ENCODE results near the gene PTEN.
"Not testable (repeated sequence)": the region's sequence is repeated elsewhere in the genome, so short reads cannot be mapped to it uniquely, and the experiment has no call there.

The PTEN gene

DNA sequence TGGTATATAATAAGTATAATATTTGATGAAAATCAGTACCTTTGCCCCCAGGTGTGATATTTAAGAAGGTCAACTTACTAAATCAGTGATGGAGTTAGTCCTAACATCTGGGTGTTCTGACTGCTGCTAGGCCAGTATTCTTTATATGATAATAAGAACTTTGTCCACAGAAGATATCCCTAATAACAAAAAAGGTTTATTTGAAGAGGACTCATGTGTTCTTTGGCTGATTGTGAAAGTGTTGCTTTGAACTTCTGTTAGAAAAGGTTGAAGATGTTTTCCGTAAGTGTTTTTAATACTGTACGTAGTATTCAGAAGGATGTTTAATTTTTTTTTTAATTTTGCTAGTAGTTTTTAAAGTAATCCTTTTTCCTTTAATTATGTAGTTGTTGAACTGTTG lies 10.2 kb downstream of the PTEN start:
- no peak for DNase-seq

DNA sequence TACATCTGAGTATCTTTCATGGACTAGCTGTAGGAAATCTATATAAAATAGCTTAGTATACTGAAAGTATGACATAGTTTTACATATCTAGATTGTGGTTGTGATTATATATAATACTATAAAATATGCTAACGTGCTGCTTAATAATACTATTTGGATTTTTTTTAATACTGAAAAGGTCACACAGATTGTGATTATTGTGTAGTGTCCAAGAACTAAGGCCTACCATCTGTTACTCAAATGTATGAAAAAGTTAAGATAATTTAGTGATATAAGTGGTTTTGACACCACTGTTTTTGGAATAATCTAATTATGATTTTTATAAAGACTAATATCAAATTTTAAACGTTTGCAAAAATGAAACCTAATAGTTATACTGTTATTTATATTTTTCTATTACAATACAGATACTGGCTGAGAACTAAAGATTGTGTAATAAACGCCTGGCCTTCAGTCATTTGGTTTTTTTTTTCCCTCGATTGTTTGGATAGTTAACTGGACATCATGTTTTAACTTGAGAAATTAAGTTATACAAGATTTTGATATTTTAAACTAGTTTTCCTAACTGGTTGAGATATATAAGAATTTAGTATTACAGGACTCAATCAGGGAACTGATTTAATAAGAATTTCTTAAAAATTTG lies 12.6 kb downstream of the PTEN start:
- DNase-seq: no peak

DNA sequence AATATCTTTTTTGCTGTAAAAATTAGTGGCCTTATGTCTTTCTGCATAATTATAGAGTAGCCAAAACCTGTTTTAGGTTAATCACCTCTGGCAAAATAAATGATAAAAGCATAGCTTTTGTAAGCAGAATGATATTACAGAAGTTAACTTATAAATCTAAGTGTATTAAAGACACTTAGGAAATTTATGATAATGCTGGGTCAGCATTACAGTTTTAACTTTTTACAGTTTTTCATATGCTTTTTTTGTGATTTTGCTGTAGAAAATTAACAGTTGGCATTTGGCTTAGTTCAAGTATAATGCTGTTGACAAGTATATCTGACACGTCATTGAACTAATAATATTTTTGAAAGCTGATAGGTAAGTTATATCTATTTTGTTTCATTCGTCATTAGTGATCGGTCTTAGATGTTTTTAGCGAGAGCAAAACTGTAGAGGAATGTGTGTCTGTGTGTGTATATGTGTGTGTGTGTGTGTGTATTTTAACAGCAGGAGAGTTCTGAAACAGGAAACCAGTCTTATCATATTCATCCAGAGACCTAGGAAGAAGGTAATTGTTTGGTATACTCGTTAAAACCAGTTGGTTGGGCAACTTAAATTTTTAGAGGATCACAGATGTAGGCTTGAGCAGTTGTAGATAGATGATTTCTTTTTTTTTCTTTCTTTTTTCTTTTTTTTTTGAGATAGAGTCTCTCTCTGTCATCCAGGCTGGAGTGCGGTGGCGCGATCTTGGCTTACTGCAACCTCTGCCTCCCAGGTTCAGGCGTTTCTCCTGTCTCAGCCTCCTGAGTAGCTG lies 15.4 kb downstream of the PTEN start:
- no peak for DNase-seq

DNA sequence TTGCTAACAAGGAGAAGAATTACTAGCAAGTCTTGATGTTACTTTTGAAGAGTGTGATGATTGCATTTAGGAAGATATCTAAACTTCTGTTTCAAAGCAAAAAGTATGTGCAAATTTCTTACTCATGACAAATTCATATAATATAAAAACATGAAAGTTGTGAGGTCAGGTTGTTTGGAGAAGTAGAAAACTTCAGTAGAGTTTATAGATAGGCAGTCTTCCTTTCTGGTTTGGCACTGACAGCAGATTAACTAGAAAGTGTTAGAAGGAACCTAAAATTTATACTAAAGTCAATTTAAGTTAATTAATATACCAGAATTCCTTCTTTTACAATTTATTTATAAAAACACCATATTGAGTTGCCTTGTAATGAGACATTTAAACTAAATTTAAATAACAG lies 16.9 kb downstream of the PTEN start:
- no peak for DNase-seq

DNA sequence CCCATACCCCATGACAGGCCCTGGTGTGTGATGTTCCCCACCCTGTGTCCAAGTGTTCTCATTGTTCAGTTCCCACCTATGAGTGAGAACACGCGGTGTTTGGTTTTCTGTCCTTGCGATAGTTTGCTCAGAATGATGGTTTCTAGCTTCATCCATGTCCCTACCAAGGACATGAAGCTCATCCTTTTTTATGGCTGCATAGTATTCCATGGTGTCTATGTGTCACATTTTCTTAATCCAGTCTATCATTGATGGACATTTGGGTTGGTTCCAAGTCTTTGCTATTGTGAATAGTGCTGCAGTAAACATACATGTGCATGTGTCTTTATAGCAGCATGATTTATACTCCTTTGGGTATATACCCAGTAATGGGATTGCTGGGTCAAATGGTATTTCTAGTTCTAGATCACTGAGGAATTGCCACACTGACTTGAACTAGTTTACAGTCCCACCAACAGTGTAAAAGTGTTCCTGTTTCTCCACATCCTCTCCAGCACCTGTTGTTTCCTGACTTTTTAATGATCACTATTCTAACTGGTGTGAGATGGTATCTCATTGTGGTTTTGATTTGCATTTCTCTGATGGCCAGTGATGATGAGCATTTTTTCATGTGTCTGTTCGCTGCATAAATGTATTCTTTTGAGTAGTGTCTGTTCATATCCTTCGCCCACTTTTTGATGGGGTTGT lies 18.1 kb downstream of the PTEN start:
- not testable (repeated sequence) for DNase-seq

DNA sequence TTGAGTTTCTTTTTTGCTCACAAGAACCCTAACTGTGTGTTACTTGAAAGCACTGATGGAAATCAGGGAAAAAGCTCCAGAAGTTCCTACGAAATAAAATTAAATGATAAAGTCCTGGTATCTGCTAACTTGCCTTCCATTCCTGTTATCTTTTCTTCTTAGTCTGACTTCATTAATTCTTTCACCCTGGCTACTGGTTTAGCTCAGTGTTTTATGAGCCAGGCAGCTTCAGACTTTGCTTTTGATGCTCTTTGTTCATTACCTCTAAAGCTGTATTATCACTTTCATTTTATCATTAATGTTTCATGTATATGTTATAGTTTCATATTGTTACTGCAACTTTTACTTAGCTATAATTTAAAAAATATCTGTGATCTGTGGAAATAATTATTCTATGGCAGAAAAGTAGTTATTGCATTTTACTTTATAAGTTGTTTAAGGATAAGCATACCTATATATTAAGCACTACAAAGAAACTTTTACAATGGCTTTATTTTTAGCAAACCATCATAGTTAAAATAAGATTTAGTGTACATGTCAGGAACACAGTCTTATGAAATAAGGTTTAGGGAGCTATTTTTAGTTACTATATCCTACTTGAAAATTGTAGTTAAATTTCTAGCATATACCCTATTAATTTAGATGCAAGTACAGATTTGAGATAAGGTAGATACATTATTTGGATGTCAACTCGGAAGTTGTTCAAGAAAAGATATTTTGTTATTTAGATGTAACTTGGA lies 19.3 kb downstream of the PTEN start:
- DNase-seq: no peak

DNA sequence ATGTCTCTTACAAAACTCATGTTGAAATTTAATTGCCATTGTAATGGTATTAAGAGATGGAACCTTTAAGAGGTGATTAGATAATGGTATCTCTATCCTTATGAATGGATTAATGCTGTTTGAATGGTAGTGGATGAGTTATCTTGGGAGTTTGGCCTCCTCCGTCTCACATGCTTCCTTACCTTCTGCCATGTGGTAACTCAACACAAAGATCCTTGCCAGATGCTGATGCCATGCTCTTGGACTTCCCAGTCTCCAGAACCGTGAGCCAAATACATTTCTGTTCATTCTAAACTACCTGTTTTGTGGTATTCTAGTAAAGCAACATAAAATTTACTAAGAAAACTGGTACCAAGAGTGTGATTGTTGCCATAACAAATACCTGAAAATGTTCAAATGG lies 23.2 kb downstream of the PTEN start:
- no peak for DNase-seq

DNA sequence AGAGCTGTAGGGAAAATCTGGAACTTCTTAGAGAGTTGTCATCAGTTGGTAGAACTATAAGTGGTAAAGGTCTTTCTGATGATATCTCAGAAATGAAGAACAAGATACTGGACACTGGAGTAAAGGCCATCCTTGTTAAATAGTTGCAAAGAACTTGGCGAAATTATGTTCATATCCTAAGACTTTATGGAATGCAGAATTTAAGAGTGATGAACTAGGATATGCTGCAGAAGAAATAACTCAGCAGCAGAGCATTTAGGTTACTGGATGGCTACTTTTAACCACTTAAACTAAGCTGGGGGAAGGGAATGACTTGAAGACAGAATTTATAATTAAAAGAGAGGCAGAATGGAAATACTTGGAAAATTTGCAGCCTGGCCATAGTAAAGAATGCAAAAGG lies 23.7 kb downstream of the PTEN start:
- DNase-seq: no peak

DNA sequence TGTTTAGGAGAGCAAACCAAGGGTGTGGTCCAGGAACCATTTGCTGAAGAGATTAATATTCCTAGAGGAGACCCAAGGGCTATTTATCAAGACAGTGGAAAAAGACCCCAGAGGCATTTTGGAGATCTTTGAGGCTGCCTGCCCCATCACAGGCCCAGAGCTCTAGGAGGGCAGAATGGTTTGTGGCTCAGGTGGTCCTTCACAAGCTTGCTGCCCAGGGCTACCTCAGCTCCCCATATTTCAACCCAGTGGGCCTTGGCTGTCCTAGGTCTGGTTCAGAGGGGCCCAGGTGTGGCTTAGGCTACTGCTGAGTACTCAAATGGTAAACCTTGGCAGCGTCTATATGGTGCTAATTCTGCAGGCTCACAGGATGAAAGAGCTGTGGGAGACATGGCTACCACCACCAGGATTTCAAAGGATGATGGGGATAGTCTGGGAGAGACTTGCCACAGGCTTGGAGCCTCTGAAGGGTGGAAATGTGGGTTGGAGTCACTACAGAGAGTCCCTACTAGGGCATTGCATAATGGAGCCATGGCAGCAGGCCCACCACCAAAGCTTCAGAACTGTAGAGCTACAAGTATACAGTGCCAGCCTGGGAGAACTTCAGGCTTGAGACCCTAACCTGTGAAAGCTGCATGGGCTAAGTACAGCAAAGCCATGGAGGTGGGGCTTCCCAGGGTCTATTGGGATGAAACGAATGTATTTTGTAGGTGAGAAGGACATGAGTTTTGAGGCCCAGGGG lies 24.3 kb downstream of the PTEN start:
- DNase-seq: no peak

DNA sequence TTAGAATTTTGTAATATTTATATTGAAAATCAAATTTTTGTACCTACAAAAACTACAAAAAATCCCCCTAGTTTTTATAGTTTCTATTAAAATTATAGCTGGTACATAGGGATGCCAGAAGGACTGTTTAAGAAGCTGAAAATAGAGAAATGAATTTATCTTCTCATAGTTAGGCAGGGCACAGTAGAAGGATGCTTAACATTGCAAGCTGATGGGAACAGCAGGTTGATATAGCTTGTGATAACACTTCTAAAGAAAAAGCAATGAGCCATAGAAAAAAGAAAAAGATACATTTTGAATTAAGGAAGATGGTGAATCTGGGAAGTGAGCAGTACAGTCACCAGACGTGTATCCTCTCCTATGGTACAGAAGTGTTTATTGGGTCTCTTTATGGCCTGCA lies 32.0 kb downstream of the PTEN start:
- no peak for DNase-seq

DNA sequence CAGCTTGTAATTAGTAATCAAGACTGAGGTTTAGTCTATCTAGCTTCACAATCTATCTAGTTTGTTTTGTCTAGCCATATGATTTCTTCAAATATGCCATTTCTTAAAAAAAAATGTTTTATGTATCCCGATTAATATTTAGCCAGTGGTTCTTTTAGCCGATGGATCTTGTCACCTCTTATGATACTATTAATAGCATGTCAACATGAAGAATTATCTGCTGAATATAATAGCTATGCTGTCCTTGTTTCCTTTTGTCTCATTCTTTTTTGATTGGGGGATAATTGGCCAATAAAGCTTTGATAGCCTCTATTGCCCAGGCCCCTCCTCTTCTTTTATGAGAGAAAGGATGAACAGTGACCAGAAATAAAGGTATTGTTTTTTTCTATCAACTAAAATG lies 32.8 kb downstream of the PTEN start:
- DNase-seq: no peak

DNA sequence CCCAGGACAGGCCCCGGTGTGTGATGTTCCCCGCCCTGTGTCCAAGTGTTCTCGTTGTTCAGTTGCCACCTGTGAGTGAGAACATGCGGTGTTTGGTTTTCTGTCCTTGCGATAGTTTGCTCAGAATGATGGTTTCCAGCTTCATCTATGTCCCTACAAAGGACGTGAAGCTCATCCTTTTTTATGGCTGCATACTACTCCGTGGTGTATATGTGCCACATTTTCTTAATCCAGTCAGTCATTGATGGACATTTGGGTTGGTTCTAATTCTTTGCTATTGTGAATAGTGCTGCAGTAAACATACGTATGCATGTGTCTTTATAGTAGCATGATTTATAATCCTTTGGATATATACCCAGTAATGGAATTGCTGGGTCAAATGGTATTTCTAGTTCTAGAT lies 34.5 kb downstream of the PTEN start:
- DNase-seq: not testable (repeated sequence)

DNA sequence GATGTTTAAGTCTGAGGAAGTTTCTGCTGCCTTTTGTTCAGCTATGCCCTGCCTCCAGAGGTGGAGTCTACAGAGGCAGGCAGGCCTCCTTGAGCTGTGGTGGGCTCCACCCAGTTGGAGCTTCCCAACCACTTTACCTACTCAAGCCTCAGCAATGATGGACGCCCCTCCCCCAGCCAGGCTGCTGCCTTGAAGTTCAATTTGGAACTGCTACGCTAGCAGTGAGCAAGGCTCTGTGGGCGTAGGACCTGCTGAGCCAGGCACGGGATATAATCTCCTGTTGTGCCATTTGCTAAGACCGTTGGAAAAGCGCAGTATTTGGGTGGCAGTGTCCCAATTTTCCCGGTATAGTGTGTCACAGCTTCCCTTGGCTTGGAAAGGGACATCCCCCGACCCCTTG lies 40.0 kb downstream of the PTEN start:
- DNase-seq: not testable (repeated sequence)

DNA sequence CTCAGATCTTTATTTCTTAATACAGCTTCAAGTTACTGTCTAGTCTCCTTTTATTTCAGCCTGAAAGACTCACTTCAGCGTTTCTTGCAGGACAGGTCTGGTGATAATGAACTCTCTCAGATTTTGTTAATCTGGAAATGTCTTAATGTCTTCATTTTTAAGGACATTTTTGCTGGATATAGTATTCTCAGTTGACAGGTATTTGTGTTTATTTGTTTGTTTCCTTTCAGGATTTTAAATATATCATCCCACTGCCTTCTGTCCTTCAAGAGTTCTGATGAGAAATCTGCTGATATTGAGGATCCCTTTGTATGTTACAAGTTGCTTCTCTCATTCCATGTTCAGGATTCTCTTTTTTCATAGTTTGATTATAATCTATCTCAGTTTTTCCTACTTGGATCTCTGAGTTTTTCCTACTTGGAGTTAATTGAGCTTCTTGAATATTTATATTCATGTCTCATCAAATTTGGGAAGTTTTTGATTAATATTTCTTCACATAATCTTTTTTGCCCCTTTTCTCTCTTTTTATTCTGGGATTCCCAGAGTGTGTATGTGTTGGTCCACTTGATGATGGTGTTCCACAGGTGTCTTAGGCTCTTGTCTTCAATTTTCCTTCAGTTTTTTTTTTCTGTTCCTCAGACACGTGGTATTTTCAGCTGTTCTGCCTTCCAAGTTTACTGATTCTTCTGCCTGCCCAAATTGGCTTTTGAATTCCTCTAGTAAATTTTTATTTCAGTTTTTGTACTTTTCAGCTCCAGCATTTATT lies 49.9 kb downstream of the PTEN start:
- DNase-seq: no peak

DNA sequence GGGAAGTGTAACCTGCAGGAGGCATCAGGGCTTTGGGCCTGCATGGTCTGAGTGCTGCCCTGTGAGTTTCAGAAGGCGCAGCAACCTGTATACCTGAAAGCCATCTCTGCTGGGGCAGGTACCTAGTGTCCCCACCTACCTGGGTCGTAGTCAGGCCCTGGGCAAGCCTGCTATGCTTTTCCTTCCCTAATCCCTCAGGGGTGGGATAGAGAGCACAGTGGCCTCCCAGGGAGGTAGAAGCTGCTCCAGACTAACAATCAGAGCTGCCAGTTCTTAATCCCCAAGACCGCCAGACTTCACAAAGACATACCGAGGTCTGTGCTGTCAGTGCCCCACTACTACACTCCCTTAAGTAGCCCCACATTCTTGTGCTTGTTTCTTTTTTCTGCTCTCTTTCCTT lies 52.0 kb downstream of the PTEN start:
- no peak for DNase-seq

DNA sequence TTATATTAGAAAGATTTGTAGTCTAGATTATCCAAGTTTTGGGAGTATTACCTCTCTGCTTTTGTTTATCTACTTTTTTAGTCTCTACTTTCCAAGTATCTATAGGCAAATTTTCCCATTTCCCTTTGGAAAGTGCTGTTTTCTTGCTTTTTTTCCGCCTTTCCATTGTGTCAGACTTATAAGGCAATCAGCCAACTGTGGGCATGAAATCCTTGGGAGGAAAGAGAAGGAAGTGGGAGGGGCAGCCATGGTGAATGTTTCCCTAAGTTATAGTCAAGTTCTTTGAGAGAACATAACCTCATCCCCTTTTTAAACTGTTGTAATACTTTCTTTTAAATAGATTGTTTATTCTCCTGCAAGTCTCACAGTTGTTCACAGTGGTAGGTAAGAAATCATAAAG lies 52.6 kb downstream of the PTEN start:
- DNase-seq: no peak

DNA sequence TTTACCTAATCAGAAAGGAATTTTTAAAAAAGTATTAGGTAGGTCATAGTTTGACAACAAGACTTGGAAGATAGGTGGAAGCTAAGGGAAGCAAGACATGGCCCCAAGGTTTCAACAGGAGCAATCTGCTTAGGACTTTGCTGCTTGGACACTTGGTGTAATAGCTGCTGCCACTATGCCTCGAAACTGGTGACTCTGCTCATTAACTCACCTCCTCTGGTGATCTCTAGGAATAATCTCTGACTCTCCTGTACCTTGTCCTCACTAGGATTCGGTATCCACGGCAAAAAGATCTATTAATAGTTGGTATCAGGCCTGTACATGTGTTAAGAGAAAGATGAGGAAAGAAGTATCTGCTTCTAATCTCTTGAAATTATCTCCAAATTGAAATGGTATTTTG lies 53.1 kb downstream of the PTEN start:
- no peak for DNase-seq

DNA sequence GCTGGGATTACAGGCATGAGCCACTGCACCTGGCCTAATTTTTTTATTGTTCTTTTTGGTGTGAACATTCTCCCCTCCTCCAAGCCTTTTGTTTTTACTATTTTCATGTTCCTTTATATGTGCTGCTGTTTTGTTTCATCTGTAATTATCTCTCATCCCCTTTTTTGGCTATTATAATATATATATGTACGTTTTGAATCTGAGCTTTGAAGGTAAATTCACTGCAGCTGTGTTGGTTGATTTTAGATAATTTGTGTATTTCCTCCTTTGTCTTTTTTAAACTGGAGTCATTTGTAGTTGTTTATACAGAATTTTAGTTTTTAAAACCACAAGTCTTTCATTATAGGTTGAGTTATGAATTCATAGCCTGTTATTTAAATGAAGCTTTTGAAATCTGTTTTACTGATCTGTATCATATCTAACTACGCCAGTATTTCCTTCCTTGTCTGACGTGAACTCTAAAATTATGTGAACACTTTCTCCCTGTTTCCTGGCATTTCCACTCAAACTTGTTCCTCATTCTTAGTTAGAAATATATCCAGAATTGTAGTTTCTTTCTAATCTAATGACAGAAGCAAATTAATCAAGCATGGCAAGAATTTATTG lies 54.9 kb downstream of the PTEN start:
- DNase-seq: no peak

DNA sequence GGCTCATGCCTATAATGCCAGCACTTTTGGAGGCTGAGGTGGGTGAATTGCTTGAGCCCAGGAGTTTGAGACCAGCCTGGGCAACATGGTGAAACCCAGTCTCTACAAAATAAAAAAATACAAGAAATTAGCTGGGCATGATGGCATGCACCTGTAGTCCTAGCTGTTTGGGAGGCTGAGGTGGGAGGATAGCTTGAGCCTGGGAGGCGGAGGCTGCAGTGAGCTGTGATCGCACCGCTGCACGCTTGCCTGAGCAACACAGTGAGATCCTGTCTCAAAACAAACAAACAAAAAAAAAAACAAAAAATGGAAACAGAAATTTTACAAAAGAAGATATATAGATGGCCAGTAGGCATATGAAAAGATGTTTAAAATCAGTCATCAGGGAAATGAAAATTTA lies 57.1 kb downstream of the PTEN start:
- no peak for DNase-seq

DNA sequence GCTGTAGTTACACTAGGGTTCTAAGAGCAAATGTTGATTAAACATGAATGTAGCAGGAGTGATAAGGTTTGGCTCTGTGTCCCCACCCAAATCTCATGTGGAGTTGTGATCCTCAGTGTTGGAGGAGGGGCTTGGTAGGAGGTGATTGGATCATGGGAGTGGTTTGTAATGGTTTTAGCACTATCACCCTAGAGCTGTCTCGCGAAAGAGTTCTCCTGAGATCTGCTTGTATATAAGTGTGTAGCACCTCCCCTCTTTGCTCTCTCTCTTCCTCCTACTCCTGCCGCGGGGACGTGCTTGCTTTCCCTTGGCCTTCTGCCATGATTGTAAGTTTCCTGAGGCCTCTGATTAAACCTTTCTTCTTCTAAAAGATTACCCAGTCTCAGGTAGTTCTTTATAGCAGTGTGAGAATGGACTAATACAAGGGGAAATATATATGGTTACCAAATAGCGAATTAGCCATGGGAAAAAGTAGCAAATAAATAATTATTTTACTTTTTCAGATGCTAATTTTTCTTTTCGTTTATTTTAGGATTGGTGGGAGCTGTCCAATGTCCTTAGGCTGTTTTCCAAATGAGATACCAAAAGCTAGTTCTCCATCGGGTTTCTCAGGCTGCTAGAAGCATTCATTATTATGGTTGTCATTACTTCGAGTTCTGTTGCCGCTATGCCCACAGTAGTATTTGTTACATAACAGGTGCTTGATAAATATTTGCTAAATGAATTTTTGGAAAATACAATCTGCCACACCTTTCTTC lies 58.7 kb downstream of the PTEN start:
- DNase-seq: no peak

DNA sequence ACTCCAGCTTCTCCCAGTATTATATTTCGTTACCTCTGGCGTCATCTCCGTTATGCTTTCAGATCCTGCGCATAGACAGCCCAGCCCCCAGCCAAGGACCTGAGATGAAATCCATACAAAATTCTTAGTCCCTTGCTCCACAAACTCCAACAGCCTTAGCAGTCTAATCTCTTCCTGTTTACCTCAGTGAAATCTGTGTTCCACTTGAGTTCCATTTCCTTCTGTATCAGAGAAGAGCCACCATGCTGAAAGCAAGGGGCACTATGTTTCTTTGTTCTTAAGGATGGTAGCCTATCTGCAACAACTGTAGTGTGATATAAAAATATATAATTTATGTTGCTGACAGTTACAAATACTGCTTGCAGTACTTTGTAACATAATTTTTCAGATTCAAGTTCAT lies 59.8 kb downstream of the PTEN start:
- DNase-seq: no peak

Measured in NCI-H1048 (cell line).